A673 (cell line): ENCODE results near the gene XRCC6. TPM values are rescaled to one million over a fixed set of nuclear protein-coding genes. Genes with fewer than 3 reads are reported as not detected.
"Not testable (repeated sequence)": the region's sequence is repeated elsewhere in the genome, so short reads cannot be mapped to it uniquely, and the experiment has no call there.

ENCODE experiments used
- BruUV-seq: library from RNA; stranded (reverse); fragments of 400-500 nt; replicated peaks from 2 replicates; lab custom pipeline; 2021; lab: Mats Ljungman, UMichigan
- CTCF ChIA-PET: fragments of 300-600 bp; sonication (Branson Sonifier 250); formaldehyde crosslinking; loops from one replicate; lab custom pipeline; 2022; ENCODE audit warnings: antibody characterized with exemption; lab: Charles Lee
- POLR2A ChIA-PET: fragments of 300-600 bp; sonication (Branson Sonifier 250); formaldehyde crosslinking; loops from one replicate; lab custom pipeline; 2022; ENCODE audit warnings: antibody characterized with exemption; ENCODE audit not compliant: low non-redundant PET; lab: Charles Lee
- DNase-seq: peaks from one replicate; pipeline ENCODE4 v3.0.0-alpha.2; 2015; ENCODE audit warnings: low spot score
- H3K27ac ChIP-seq: fragments of 200-600 bp; sonication (generic); 2 replicates; pipeline ENCODE4 v1.5.1; 2016; ENCODE audit warnings: mixed run types, low read depth, mild to moderate bottlenecking, mixed read lengths, antibody characterized with exemption, low read length; ENCODE audit not compliant: poor library complexity, severe bottlenecking
- H3K27me3 ChIP-seq: fragments of 200-600 bp; sonication (generic); replicated peaks from 2 replicates; pipeline ENCODE4 v1.6.1; 2017; ENCODE audit warnings: mixed run types, low read depth, mild to moderate bottlenecking, mixed read lengths, antibody characterized with exemption, low read length; ENCODE audit not compliant: insufficient read depth, poor library complexity
- H3K36me3 ChIP-seq: fragments of 200-600 bp; sonication (generic); 2 replicates; pipeline ENCODE4 v1.6.1; 2016; ENCODE audit warnings: mixed run types, mild to moderate bottlenecking, mixed read lengths, antibody characterized with exemption, low read length; ENCODE audit not compliant: insufficient read depth, poor library complexity, severe bottlenecking
- H3K4me1 ChIP-seq: fragments of 200-600 bp; sonication (generic); 2 replicates; pipeline ENCODE4 v1.6.1; 2017; ENCODE audit warnings: mixed run types, mild to moderate bottlenecking, mixed read lengths, antibody characterized with exemption, low read length; ENCODE audit not compliant: insufficient read depth, poor library complexity, severe bottlenecking
- H3K4me3 ChIP-seq: fragments of 200-600 bp; sonication (generic); 2 replicates; pipeline ENCODE4 v1.5.1; 2016; ENCODE audit warnings: low read depth, mixed run types, mild to moderate bottlenecking, mixed read lengths, low read length; ENCODE audit not compliant: poor library complexity, severe bottlenecking
- H3K9me3 ChIP-seq: fragments of 200-600 bp; sonication (generic); 2 replicates; pipeline ENCODE4 v1.6.1; 2016; ENCODE audit warnings: mixed run types, low read depth, mild to moderate bottlenecking, mixed read lengths, antibody characterized with exemption, low read length; ENCODE audit not compliant: poor library complexity, severe bottlenecking
- CTCF ChIP-seq: fragments of 300-800, 200-600 bp; sonication (generic); conservative IDR thresholded peaks from 2 replicates; pipeline ENCODE4 v1.5.1; 2017; ENCODE audit warnings: low read depth, mild to moderate bottlenecking, antibody characterized with exemption, low read length, moderate library complexity, mixed read lengths
- EZH2 ChIP-seq: fragments of 200-600 bp; sonication (generic); IDR thresholded peaks from 2 replicates; pipeline ENCODE4 v1.6.1; 2017; ENCODE audit warnings: borderline replicate concordance, low read depth, mild to moderate bottlenecking, mixed read lengths, antibody characterized with exemption, low read length; ENCODE audit not compliant: poor library complexity, severe bottlenecking
- intact Hi-C: fragments of 100-400 bp; cut with micrococcal nuclease; formaldehyde crosslinking; loops from one replicate; pipeline ENCODE4 v1.10.0; 2022; ENCODE audit not compliant: unreplicated experiment
- total RNA-seq: library from RNA; stranded (reverse); gene quantifications from 2 replicates; pipeline ENCODE4 v1.2.3, GENCODE V29; 2021

The XRCC6 gene
- total RNA-seq, 1 experiment from 2014 or later: 558 TPM

GRCh38 chr22:41661713-41662112, 40.6 kb downstream of the XRCC6 start:
- ChIA-PET POLR2A (no interaction called here), CTCF (no interaction called here)
- no TSS peak for BruUV-seq
- intact Hi-C loops: no loop called here
- peaks cover 79% of the 10 kb centered on the region for H3K36me3 ChIP-seq
- no peaks in the 10 kb centered on the region for H3K9me3 ChIP-seq
- H3K27me3 ChIP-seq: no peaks in the 10 kb centered on the region
- no peak for DNase-seq
- H3K27ac ChIP-seq: no peak overlapping the region
- H3K4me1 ChIP-seq: peaks cover 5% of the 10 kb centered on the region
- no peak overlapping the region for H3K4me3 ChIP-seq
- no peak for TF ChIP-seq EZH2
- no peak for TF ChIP-seq CTCF

- H3K27me3 ChIP-seq, CTCF ChIA-PET, H3K4me3 ChIP-seq, DNase-seq, intact Hi-C loops, BruUV-seq, H3K4me1 ChIP-seq, H3K27ac ChIP-seq, POLR2A ChIA-PET, H3K9me3 ChIP-seq: not testable (repeated sequence)
- H3K36me3 ChIP-seq: peaks cover 61% of the 10 kb centered on the region
These were observed 42.5 kb downstream of the XRCC6 start for GRCh38 chr22:41663594-41663993.

- Histone ChIP-seq H3K9me3 (no peaks in the 10 kb centered on the region), H3K27me3 (no peaks in the 10 kb centered on the region), H3K4me3 (no peak overlapping the region), H3K4me1 (no peaks in the 10 kb centered on the region), H3K36me3 (peaks cover 52% of the 10 kb centered on the region), H3K27ac (peak overlapping the region; percentile 58)
- no TSS peak for BruUV-seq
- TF ChIP-seq CTCF: no peak
- no peak for TF ChIP-seq EZH2
- intact Hi-C loops: no loop called here
- no peak for DNase-seq
- CTCF ChIA-PET: no interaction called here
- POLR2A ChIA-PET: no interaction called here
These were observed 43.4 kb downstream of the XRCC6 start for GRCh38 chr22:41664490-41664889.

GRCh38 chr22:41664951-41665350, 43.9 kb downstream of the XRCC6 start:
- intact Hi-C loops: no loop called here
- POLR2A ChIA-PET: no interaction called here
- H3K27ac ChIP-seq: peak overlapping the region; percentile 58
- H3K36me3 ChIP-seq: peaks cover 48% of the 10 kb centered on the region
- CTCF ChIA-PET: no interaction called here
- no peak for TF ChIP-seq CTCF
- no peak for TF ChIP-seq EZH2
- H3K4me1 ChIP-seq: no peaks in the 10 kb centered on the region
- DNase-seq: no peak
- BruUV-seq: no TSS peak
- no peaks in the 10 kb centered on the region for H3K9me3 ChIP-seq
- no peaks in the 10 kb centered on the region for H3K27me3 ChIP-seq
- no peak overlapping the region for H3K4me3 ChIP-seq
